Stimulated activated CD8-positive, alpha-beta memory T cell treated with anti-CD3 and anti-CD28 coated beads, Interleukin-12 subunit alpha, Interleukin-12 subunit beta, amount 100 ng/mL, for 1 hour (primary cell): ENCODE data around the gene GPATCH2L.

Experiments used
- DNase-seq: peaks from one replicate; pipeline ENCODE4 v3.0.0-alpha.2; 2020; ENCODE audit warnings: low read depth

The GPATCH2L gene

DNA sequence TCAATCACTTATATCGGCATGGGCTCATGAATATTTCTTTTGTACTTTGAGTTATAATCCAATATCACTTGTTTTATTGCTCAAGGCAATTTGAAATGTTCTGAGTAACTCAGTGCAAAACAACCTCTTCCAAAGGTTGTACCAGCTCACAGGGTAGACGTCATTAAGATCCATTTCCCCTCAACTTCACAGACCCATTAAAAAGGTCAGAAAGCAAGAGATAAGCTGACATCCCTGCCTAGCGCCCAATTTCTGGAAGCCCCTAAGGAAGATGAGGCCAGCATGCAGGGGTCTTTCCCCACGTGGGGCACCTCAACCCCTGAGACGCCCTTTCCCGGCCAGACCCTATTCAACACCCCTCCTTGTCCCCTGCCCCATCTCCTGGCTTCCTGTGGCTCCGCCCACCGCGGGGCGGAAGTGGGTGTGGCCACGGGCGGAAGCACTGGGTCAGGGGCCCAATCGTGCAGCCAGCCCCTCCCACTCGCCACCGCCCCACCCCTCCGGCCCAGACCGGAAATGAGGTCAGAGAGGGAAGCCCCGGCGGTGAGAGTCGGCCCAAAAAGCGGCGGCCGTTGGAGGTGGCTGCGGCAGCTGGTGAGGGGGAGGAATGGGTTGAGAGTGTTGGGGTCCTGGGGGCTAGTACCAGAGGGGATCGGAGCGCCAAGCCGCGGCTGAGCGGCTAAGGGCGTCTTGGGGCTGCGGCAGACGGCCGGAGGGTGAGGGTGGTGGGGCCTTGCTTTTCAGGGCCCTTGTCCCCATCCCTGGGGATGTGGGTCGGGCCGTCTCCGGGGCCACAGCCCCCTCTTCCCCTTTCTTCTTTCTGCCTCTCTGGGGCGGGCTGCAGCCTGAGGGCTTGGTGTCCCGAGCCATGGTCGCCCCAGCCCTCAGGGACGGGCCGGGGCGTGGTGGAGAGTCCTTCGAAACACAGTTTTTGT lies at the start of gene GPATCH2L:
GPATCH2L (plus strand) TSS at position 525 of the 935 bp plus-strand sequence. CDS start 2,442 bp downstream, outside the sequence.
- DNase-seq: peak; percentile 95

DNA sequence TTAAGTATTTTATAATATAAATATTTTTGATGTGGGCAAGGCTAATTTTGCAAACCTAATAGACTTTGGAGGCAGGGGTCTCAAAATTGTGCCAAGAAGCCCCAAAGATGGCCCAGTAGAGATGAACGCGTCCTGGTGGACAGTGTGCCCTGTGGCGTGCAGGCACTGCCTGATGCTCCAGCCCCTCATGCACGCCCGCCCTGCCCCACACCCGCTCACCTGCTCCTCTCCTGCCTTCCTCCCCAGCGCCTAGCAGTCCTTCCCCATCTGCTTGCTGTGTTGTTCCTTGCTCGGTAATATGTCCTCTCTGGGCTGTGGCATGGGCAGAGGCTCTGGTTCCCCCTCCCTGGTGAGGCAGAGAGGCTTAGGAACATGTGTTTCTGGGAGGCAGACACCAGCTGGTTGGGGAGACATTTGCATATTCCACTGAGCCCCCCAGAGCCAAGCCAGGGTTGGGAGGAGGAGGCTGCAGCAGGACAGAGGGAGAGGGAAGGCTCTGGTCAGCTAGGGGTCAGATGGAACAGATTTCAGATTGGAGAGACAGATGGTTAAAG lies 46.8 kb upstream of the GPATCH2L start:
- DNase-seq: no peak

DNA sequence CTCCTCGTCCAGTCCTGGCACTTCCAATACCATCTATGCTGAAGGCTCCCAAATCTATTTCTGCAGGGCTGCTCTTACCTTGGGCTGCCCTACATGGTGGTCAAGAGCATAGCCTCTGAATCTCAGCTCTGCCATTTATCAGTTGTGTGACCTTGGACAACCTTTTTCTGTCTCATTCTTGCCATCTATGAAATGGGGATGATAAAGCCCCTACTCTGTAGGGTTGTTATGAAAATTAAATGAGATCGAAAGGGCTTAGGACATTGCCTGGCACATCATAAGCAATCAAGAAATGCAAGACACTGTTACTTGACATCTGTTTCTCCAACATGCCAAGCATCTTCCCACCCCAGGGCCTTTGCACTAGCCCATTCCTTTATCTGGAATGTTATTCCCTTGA lies 45.5 kb upstream of the GPATCH2L start:
- no peak for DNase-seq

DNA sequence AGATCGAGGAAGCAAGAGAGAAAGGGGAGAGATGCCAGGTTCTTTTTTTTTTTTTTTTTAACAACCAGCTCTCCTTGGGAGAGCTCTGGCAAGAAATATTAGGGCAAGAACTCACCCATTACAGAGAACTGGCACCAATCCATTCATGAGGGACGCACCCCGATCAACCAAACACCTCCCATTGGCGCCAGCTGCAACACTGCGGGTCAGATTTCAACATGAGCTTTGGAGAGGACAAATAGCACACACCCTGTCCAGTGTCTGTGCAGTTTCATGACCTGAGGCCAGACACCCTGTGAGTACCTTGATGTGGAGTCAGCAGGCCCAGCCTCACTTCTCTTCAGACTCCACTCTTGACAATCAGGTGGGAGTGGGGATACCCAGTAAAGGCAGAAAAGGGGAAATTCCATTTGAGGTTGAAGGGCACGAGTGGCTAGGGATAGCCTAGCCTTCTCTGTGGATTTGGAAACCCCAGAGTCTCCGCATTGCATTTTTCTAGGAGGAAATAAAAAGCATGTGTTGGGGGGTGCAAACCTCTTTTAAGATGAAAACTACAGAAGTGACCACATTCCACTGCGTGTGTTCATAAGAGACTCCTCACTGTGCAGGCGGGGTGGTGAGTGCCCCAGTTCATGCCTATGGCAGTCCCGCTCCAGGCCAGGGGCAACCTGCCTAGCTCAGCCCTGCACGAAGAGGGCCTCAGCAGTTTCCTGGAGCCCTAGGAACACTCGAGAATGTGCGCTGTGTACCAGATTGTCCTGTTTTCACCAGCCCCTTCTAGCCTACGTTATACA lies 42.4 kb upstream of the GPATCH2L start:
- no peak for DNase-seq

DNA sequence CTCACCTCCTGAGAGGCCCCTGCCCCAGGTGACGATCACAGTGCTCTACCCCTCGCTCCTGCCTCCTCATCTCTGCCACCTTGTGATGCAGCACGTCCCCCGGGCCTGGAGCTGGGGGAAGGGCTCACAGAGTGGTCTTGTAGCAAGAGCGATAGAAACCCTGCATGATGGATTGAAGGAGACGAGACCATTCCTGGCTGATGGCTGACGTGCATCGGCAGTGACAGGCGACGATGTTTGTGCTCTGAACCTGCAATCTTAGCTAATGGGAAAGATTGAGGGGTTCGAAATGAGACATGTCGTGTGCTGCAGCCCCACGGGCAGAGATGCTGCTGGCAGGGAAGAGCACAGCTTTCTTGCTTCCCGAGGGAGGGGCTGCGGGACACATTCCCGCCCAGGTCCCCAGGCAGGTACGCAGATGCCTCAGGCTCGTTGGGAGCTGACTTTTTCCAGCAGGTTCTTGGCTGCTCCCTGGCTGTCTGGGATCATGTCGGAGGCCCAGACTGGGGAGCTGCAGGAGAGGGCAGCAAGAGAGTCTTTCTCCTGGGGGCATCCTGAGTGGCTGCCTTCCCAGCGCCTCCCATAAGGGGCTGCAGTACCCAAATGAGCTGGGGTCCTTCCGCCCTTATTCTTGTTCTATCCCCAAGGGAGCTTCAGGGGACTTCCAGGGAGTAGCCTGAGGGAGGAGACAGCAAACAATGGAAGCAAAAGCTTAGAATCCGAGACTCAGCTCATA lies 38.7 kb upstream of the GPATCH2L start:
- DNase-seq: no peak

DNA sequence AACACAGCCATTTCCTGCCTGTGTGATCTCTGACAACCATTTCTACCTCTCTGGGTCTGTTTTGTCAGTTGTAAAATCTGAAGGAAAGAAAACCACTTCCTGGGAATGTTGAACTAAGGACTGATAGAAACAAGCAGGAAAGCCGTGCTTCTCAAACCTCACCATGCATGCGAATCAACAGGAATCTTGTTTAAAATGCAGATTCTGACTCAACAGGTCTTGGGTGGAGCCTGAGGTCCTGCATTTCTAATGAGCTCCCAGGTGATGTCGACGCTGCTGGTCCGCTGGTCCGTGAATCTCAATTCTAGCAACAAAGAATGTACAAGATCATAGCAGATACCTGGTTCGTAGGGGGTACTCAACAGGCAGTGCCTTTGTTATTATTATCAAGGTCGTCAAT lies 38.0 kb upstream of the GPATCH2L start:
- DNase-seq: no peak

DNA sequence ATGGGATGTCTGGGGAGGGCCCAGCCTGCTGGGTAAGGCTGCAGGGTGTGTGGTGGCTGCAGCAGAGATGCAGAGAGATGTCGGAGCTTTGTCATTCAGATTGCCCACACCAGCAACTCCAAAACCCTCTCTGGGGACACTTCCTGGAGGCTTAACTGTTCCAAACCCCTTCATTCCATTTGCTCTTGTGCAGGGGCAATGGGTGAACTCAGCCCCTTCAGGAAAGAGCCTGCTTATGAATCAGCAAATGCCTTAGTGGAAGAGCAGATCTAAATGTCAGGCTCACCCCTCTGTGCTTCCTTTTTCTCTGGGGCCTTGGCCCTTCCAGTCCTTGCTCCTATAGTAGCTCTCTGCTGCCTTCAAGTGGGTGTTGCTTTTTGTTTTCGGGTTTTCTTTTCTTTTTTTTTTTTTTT lies 36.7 kb upstream of the GPATCH2L start:
- no peak for DNase-seq

DNA sequence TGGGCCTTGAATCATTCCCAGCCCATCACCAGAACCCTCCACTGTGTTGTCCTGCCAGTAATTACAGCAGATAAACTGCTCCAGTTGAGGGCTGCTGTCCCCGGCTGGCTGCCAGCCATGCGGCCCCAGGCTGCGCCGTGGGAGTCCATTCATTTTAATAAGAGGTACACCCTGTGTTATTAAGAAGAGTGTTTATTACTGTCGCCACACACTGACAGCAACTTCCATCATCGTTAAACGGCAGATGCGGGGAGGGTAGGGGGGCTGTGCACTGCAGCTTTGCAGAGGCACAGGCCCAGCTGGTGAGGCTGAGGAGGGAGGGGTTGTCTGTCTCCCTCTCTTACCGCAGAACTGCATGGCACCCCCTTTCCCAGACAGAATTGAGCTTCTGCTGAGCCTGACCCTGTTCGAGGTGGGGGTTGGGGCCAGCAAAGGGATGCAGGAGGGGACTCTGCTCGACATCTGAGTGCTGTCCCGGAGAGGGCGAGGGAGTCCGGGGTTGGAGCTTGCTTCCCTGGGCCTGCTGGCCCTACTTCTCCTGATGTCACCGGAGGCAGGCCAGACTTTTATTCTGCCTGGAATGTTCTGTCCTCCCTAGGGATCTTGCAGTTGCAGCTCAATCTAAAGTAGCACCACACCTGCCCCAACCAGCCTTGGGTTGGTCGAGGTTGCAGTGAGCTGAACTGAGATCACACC lies 33.8 kb upstream of the GPATCH2L start:
- no peak for DNase-seq

DNA sequence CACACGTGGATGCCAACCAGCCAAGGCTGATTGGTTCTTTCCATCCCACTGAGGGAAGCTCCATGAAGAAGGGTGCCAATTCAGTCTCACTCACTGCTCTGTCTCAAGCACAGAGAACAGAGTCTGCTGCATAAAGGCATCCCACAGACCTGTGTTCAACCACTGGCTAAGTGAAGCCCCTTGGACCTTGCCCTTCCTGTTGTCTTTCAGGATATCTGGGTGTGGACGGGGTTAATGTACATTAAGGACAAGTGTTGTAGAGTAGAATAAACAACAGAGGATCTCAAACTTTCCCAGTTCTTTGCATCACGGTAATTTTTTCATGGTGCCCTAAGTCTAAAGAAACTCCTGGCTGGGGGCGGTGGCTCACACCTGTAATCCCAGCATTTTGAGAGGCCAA lies 33.1 kb upstream of the GPATCH2L start:
- no peak for DNase-seq

DNA sequence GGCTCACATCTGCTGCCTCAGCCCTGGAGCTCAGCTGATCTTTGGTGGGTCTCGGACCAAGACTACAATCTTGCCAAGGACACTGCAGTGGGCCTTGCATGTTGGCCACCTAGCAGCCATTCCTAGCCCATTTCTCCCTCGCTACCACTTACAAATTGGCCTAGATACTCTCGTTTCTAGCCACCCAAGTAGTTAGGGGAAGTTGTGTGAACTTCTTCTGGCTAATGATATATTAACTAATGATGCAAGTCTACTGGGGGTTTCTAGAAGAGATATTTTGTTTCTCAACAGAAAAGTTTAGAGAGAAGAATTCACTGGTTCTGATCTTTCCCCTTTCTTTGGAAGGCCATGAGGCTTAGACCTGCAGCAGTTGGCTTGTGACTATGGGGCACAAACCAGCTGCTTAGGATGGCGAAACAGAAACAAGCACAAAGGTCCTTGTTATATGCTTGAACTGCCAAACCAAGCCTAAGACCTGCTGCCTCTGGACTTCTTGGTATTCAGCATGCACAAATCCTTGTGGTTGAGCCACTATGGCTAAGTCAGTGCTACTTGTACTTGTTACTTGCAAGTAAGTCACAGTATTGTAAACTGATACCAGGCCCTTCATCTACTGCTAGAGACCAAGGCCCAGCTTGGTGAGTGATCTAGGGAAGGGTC lies 30.5 kb upstream of the GPATCH2L start:
- DNase-seq: no peak

DNA sequence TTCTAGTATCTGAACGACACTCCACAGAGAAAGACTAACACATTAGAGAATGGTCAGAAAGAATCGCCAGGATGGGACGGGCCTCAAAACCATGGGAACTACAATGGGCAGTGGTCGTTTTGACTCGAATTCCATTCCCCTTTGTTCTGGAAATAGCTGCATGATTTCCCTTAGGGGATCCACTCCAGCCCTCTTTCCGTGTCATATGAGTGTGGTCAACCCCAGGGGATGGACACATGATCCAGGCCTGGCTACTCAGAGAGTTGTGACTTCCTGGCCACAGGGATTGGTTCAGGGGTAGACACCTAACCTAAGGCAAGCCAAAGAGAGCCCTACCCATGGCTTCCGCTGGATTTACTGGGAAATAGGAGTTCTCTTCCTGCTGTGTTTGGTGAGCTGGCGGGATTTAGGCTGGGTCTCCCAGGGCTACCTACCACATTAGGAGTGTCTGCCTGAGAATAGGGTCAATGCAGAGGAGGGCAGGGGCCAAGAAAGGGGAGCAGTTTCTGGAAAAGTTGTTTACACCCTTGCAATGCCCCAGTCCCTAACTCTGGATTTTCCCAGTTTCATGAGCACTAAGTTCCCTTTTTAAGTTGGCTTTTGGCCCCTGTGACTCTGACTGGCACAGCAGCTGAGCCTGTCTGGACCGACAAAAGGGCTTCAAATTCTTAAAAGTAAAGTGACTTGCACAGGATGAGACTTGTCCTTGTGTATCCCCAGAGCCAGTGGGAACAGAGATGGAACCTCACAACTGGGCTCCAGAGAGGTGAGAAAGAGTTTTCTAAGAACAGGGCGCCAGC lies 28.1 kb upstream of the GPATCH2L start:
- no peak for DNase-seq

DNA sequence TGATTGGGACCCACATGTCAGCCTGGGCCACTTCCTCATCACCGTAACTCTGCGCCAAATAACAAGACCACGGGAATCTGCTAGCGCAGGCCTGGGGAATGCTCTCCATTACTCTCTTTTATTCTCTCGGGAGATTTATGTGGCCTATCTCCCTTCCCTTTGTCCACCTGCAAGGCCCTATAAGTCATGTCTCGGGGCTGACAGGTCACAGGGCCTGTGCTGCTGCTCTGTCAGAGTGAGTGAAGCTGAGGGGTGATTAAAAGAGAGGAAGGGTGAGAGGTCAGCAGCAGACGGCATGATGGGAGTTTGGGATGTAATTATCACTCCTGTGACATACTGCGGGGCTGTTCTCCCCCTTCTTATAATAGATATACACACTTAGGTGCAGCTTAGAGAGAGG lies 26.2 kb upstream of the GPATCH2L start:
- no peak for DNase-seq

DNA sequence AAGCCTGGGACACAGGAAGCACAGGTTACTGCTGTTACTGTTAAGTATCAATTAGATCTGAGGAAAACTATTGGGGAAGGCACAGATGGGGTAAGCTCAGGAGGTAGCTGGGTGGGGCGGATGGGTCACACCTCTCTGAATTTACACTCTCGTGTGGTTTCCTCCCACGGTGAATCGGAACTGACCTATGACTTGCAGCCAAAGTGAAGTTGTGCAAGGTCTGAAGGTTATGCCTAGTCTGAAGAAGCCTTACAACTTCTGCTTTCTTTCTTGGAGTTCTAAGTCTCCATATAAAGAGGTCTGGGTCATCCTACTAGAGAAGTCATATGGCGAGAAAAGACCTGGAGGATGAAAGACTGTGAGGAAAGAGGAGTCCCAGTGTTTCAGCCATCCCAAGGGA lies 25.6 kb upstream of the GPATCH2L start:
- no peak for DNase-seq

DNA sequence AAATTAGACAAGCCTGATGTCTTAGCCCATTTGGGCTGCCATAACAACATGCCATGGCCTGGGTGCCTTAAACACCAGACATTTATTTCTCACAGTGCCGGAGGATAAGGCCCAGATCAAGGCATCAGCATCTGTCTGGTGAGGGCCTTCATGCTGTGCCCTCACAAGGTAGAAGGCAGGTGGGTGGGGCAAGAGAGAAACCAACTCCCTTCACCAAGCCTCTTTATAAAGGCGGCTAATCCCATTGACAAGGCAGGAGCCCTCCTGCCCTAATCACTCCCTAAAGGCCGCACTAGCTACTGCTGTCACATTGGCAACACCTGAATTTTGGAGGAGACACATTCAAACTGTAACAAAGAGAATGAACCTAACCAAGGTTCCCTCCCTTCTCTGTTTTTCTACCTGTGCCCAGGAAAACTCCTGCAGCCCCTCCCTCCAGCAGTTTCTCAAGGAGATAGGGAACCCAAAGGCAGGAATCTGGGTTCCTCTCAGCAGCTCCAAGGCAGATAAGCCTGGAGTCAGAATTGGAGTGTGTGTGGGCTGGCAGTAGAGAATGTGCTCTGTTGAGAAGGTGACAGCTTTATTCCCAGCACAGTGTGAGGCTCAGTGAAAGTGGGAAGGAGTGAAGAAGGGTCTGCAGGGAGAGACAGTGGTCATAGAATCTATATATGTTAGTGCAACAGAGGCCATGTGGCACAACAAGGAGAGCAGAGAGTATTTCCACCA lies 21.7 kb upstream of the GPATCH2L start:
- DNase-seq: no peak

DNA sequence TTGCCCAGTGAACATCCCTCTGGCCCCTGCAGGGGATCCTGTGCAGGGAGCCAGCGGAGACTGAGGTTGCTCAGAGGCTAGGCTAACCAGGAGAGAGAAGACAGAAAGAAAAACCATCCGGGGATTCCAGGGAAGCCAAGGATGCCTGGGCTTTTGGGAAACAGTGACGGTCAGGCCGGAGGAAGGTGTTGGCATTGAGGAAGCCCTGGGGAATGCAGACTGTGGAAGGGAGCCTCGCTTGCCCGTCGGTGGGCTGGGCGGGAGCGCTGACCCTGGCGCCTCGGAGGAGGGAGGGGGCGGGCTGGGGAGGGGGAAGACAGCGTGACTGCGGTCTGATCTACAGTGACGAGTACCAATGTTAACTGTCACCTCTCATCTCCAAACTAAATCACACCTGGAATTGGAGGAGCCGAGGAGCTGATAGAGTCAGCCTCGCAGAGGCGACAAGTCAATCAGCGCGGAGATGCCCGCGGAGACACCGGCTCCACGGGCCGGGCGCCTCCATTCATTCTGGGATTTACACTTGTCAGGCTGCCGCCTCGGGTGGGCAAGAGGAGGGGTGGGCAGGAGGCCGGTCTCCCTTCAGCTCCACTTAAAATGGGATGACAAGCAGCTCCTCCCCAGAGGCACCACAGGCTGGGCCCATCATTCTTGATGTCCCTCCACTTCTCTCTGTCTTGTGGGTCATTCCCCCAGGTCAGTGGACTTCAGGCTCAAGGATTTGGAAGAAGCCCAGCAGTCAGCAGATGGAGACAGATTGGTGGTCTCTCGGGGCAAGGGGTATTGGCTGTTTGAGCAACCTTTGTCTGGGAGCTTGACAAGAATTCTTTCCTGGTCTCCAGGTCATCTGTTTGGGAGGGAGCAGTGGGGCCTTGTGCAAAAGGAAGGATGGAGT lies 20.4 kb upstream of the GPATCH2L start:
- DNase-seq: no peak

DNA sequence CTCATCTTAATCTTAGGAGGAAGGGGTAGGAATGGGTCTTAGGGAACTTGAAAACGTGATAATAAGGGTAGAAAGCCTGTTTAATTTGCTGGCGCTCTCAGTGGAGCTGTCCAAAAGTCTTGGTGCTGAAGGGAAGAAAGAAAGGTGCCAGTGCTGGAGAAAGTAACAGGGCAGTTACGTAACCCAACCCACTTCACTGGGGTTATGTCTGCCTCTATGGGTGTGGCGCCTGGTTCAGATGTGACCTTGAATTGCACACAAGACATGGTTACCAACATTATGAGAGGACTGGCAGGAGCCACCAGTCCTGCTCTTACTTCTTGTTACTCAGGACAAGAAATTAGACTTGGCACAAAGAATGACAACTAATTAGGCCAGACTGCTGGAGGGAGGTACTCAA lies 18.6 kb upstream of the GPATCH2L start:
- no peak for DNase-seq

DNA sequence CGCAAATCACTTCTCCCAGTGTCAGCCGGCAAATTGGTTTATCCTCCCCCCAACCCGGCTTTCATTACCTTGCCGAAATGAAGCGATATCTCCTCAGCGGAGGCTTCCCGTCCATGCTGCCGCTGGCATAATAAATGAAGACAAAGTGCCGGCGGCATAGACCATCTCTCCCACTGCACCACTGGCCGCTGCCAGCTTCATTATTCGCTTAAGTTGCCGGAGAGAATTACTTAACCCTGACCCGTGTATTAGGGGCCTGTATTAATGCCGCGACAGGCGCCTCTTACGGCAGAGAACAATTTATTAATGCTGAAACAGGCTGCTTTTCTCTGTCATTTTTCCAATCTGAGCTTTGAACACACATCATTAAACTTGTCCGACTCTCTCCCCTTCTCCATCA lies 17.5 kb upstream of the GPATCH2L start:
- DNase-seq: no peak

DNA sequence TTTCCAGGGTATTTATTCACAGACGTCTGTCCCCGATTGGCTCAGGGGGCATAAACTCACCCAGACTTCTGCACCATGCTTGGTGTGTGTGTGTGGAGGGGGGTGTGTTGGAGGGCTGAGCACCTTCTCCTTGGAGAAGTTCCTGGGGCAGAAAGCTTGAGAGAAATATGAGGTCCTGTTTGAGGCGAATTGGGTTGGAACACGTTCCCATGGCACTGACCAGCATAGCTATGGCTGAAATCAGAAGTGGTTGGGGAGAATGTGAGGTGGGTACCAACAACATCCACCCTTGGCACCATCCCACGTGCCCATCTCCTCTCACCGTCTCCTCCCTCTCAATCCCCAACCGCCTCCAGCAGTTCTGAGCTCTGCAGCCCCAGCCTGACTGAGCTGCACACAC lies 16.0 kb upstream of the GPATCH2L start:
- DNase-seq: no peak
